Body of pancreas (tissue), 4 donors: ENCODE measurements around the gene SLAMF9.

Experiments used
- CTCF ChIP-seq, 7 experiments: fragments of 450-650 bp in 4 of 7; fragments of 200-600 bp in 3 of 7; sonication (generic) in 3 of 7; IDR thresholded peaks; one replicate each; pipeline ENCODE4 v1.5.1; 2016 to 2019; ENCODE audit warnings: antibody characterized with exemption in 7 of 7
- POLR2A ChIP-seq, 3 donors: fragments of 450-650 bp; IDR thresholded peaks; one replicate each; pipeline ENCODE4 v1.6.1; 2016; ENCODE audit warnings: antibody characterized with exemption in 3 of 3, mild to moderate bottlenecking in 2 of 3

DNA sequence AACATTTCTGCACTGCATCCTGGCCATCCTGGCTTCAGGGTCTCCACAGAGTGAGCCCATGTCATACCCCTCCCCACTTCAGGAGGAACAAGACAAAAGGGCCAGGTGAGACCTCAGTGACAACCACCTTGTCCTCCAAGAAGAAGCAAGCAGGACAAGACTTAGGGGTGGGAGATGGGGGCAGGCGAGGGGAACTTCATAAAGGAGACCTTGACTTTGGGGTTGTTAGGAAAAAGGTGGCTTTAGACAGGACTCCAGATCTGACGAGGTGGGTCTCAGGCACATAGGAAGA is 24.0 kb upstream of the SLAMF9 start:
- no peak for TF ChIP-seq CTCF (IDR thresholded peaks at IDR 0.05)
- TF ChIP-seq POLR2A (IDR thresholded peaks at IDR 0.05), result no peak
